GM12892 (cell line): ENCODE results near the gene LINC01488.

Experiments
- POLR2A ChIP-seq: IDR thresholded peaks from 2 replicates; pipeline ENCODE4 v1.6.1; 2011; ENCODE audit warnings: low read depth, low read length, control low read depth
- POLR2AphosphoS5 ChIP-seq: IDR thresholded peaks from 2 replicates; pipeline ENCODE4 v1.6.1; 2011; ENCODE audit warnings: low read depth, low read length, control low read depth
- TAF1 ChIP-seq: IDR thresholded peaks from 2 replicates; pipeline ENCODE4 v1.6.1; 2011; ENCODE audit warnings: low read depth, mild to moderate bottlenecking, control low read depth, low read length, borderline replicate concordance

- no peak for TF ChIP-seq TAF1
- TF ChIP-seq POLR2AphosphoS5 = no peak
- TF ChIP-seq POLR2A = no peak
These were observed 42.0 kb downstream of the LINC01488 start for GRCh38 chr11:69523453-69523852.
